DOHH2 (cell line): ENCODE results near the gene GPC6.

ENCODE experiments used
- EZH2phosphoT487 ChIP-seq: fragments of 200-600 bp; sonication (generic); IDR thresholded peaks from 2 replicates; pipeline ENCODE4 v1.6.1; 2017; ENCODE audit warnings: borderline replicate concordance, mild to moderate bottlenecking, antibody characterized with exemption, low read length, moderate library complexity, mixed read lengths
- TF ChIP-seq, protein P1 (sequence below): fragments of 200-600 bp; sonication (generic); IDR thresholded peaks from one replicate; pipeline ENCODE4 v1.5.1; 2014; ENCODE audit warnings: antibody characterized with exemption, mild to moderate bottlenecking, low read depth, low read length; ENCODE audit not compliant: poor library complexity, severe bottlenecking

DNA sequence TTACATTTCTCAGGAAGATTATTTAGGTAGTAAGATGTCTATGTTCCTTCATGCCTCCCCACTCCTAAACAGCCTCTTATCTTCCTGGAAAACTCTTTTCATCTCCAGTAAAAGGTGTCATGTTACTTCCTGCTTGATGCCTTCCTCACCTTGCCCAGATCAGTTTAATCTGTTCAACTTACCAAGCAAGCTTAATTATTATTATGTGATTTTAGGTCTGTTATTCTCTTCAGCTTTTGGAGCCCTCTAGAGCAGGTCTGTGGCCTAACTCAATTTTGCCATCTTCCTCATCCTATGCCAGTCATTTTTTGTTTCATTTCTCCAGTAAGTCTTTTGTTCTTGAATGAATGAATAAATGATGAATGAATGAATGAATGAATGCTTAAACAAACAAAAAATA is 724.5 kb downstream of the GPC6 start:
- TF ChIP-seq EZH2phosphoT487: no peak
- TF ChIP-seq, protein P1, sequence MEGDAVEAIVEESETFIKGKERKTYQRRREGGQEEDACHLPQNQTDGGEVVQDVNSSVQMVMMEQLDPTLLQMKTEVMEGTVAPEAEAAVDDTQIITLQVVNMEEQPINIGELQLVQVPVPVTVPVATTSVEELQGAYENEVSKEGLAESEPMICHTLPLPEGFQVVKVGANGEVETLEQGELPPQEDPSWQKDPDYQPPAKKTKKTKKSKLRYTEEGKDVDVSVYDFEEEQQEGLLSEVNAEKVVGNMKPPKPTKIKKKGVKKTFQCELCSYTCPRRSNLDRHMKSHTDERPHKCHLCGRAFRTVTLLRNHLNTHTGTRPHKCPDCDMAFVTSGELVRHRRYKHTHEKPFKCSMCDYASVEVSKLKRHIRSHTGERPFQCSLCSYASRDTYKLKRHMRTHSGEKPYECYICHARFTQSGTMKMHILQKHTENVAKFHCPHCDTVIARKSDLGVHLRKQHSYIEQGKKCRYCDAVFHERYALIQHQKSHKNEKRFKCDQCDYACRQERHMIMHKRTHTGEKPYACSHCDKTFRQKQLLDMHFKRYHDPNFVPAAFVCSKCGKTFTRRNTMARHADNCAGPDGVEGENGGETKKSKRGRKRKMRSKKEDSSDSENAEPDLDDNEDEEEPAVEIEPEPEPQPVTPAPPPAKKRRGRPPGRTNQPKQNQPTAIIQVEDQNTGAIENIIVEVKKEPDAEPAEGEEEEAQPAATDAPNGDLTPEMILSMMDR: no peak
